Heart left ventricle (tissue), 13 donors: ENCODE results near the gene POLR2J2.
"Not testable (repeated sequence)": the region's sequence is repeated elsewhere in the genome, so short reads cannot be mapped to it uniquely, and the experiment has no call there.

Source experiments
- POLR2A ChIP-seq, 2 donors: fragments of 450-650 bp; IDR thresholded peaks; one replicate each; pipeline ENCODE4 v1.6.1; 2017; ENCODE audit warnings: antibody characterized with exemption in 2 of 2, mild to moderate bottlenecking in 2 of 2, moderate library complexity in 2 of 2
- TF ChIP-seq, protein P1 (sequence below), 12 donors: fragments of 200-600 bp; sonication (generic) in 4 of 12; IDR thresholded peaks; one replicate each; pipeline versions ENCODE4 v1.5.0 to v1.8.0; 2018 to 2022; ENCODE audit warnings: antibody characterized with exemption in 12 of 12, mild to moderate bottlenecking in 5 of 12
- donor health status: ischemic (EF 13 %, LVEDD 7.1; RV severe dilation, severe dysfunction).
- donor health status: DM: no; HTN: yes; CAD: no.
- donor health status: DM: no; HTN: no; CAD: no.
- donor health status: ischemic (EF 25% LVEDD 6.9; RV normal size, moderate dysfunction).
- donor health status: ischemic (EF 25% LVEDD 5.7; RV mildly dilated, moderate dysfunction).
- donor health status: ischemic (EF 35%, LVEDD 5.7; RV mildly dilated, moderate dysfunction).
- donor health status: nonischemic (EF 11% LVEDD 7.7; RV severe dilation, severe dysfunction).
- donor health status: DM: yes; HTN: yes; CAD: no.
- donor health status: PGD.
- donor health status: ischemic (EF 29% LVEDD 5.4; RV normal size, mild dysfunction).
- donor health status: nonischemic (EF 23%, LVEDD 6.1; RV moderate dilation, normal function).

DNA sequence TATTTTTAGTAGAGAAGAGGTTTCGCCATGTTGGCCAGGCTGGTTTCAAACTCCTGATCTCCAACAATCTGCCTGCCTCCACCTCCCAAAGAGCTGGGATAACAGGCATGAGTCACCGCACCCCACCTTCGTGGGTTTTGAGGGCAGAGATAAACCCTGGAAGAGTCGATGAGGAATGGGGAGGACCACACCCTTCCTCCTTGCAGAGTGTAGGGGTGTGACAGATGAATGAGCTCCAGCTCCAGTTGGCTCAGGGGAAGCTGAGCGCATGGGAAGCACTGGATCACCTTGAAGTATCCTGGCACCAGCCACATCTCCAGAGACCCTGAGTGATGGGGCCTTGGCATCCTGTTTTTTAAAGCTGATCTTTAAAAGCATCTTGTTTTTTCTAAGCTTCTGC is 11.1 kb upstream of the POLR2J2 start:
- not testable (repeated sequence) for TF ChIP-seq POLR2A (IDR thresholded peaks at IDR 0.05)
- TF ChIP-seq, protein P1, sequence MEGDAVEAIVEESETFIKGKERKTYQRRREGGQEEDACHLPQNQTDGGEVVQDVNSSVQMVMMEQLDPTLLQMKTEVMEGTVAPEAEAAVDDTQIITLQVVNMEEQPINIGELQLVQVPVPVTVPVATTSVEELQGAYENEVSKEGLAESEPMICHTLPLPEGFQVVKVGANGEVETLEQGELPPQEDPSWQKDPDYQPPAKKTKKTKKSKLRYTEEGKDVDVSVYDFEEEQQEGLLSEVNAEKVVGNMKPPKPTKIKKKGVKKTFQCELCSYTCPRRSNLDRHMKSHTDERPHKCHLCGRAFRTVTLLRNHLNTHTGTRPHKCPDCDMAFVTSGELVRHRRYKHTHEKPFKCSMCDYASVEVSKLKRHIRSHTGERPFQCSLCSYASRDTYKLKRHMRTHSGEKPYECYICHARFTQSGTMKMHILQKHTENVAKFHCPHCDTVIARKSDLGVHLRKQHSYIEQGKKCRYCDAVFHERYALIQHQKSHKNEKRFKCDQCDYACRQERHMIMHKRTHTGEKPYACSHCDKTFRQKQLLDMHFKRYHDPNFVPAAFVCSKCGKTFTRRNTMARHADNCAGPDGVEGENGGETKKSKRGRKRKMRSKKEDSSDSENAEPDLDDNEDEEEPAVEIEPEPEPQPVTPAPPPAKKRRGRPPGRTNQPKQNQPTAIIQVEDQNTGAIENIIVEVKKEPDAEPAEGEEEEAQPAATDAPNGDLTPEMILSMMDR (IDR thresholded peaks at IDR 0.05), result not testable (repeated sequence)
